ENCODE data around the gene RS1.

The RS1 gene

GRCh38 chrX:18668071-18668835 lies 3.7 kb downstream of the RS1 start:
- no peak for DNase-seq (ENCODE audit: low read depth, low spot score)

DNA sequence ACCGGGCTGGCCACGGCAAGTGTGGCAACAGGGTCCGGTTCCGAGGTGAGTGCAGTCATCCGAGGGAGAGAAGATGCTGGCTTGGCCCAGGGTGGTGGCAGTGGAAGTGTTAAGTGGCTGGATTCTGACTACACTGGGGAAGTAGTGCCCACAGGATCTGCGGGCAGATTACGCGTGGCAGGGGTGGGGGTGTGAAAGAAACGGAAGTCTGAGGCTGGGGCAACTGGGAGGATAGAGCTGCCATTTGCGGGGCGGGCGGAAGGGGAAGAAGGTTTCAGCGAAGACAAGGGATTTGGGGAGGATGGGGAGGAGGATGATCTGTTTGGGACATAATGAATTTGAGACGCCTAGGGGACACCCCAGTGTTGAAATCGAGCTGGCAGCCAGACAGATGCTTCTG lies 5.3 kb downstream of the RS1 start:
- no peak for DNase-seq (ENCODE audit: low read depth, low spot score)

DNA sequence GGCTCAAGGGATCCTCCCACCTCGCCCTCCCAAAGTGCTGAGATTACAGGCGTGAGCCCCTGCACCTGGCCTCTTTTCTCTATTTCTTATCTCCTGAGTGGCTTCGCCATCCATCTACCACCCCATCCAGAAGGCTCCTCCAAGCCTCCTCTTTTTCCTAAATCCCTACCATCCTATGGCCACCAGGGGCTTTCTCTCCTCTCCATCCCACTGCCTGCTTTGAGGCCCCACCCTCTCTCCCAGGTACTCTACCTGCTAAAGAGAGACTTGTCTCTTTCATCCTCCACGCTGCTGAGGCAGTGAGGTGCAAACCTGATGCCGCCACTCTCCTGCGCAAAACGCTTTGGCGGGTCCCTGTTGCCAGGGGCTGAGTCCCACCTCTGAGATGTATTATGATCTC lies 7.0 kb downstream of the RS1 start:
- no peak for DNase-seq (ENCODE audit: low read depth, low spot score)

- no peak for DNase-seq (ENCODE audit: low read depth, low spot score)
These were observed 10.6 kb downstream of the RS1 start for GRCh38 chrX:18661273-18661672.

DNA sequence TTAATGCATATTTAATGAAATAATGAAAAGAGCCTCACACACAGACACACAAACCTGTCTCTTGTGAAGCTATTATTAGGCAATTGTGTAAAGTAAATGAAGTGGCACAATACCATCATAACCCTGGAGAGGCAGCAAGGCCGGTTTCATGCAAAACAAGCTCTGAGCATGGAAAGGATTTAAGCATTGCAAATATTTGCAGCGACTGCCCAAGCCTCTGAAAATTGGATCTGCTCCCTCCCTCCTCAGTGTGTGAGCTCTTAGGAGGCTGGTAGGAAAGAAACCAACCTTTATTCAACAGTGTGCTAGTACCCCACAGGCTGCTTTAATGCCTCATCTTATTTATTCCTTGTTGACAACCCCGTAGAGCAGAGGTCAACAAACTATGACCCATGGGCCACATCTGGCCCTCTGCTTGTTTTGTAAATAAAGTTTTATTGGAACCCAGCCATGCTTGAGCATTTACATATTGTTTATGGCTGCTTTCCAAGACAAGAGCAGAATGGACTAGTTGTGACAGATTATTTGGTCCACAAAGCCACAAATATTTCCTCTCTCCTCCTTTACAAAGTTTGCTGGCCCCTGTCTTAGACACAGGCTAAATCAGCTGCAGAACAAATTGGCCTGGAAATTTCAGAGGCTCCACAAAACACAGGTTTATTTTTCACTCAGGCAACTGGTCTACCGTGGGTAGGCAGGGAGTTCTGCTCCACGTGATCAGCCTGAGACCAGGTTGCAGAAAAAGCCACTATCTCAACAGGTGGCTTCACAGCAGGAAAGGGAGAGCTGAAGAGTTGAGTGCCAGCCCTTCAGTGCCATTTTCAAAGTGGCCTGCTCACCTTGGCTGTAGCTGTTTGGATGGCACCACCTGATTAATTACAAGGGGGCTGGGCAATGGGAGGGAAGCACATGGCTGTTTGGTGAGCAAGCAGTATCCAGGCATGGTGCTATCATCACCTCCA lies 16.8 kb downstream of the RS1 start:
- no peak for DNase-seq (ENCODE audit: low read depth, low spot score)

- no peak for DNase-seq (ENCODE audit: low read depth, low spot score)
These were observed 19.3 kb downstream of the RS1 start for GRCh38 chrX:18652636-18653035.

DNA sequence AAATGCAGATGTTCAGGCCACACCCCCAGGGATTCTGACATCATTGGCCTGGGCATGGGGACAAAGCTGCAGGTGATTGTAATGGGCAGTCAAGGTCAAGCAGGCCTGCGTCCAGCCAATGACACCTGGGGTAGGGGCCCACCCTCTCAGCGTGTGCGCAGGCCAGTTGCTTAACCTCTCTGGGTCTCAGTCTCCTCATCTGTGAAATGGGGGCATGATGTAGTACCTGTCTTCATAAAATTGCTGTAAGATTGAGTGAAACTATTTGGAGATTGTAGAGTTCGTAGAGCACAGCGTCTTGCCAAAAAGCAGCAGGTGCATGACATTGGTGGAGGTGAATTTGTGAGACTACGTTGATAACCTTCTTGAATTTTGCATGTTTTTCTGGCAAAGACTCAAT lies 21.2 kb downstream of the RS1 start:
- DNase-seq (ENCODE audit: low read depth, low spot score): no peak

- no peak for DNase-seq (ENCODE audit: low read depth, low spot score)
These were observed 22.4 kb downstream of the RS1 start for GRCh38 chrX:18649498-18649951.

GRCh38 chrX:18647621-18648020 lies 24.3 kb downstream of the RS1 start:
- DNase-seq (ENCODE audit: low read depth, low spot score): no peak

DNA sequence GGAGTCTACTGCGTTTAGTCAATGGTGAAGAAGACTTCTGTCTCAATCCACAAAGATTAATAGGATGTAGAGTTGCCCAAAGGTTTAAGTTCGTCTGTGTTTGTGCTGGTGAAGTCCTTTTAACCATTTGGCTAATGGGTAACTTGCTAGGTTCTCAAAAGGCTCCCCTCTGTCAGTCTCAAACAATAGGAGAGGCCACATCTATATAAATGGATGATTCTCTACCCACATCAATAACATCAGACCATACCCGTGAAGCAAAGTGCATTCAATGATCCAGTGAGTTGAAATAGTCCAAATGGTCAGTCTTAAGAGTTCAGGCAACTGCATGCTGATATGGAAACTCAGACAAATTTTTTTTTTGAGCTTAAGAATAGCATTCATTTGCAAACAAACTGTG lies 28.1 kb downstream of the RS1 start:
- no peak for DNase-seq (ENCODE audit: low read depth, low spot score)

- no peak for DNase-seq (ENCODE audit: low read depth, low spot score)
These were observed 28.7 kb downstream of the RS1 start for GRCh38 chrX:18643243-18643642.

DNA sequence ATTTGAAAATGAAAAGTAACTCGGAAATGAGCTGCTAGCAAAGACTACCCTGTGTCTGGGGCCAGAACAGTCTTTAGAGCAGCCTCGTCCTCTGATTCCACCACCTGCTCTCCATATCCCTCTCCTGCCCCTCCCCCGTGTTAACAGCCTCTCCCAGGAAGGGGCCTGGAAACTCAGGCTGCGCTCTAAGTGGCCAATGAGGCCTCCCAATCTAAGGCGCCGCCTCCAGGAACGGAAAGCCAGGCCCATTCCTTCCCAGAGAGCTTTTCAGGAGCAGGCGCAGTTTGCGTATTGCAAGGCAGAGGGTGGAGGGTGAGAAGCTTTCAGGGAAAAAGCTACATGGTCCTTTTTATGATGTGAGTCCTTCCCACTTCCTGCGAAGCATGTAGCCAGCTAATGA lies 31.2 kb downstream of the RS1 start:
- DNase-seq (ENCODE audit: low read depth, low spot score): no peak

DNA sequence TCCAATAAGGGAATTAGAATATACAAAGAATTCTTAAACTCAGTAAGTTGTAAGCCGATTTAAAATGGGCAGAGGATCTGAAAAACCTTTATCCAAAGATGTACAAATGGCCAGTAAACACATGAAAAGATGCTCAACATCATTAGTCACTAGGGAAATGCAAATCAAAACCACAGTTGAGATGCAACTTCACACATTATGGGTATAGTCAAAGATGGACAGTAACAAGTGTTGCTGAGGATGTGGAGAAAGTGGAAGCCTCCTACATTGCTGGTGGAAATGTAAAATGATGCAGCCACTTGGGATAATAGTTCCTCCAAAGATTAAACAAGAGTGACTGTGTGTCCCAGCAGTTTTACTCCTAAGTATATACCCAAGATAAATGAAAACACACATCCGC lies 32.6 kb downstream of the RS1 start:
- DNase-seq (ENCODE audit: low read depth, low spot score): no peak

DNA sequence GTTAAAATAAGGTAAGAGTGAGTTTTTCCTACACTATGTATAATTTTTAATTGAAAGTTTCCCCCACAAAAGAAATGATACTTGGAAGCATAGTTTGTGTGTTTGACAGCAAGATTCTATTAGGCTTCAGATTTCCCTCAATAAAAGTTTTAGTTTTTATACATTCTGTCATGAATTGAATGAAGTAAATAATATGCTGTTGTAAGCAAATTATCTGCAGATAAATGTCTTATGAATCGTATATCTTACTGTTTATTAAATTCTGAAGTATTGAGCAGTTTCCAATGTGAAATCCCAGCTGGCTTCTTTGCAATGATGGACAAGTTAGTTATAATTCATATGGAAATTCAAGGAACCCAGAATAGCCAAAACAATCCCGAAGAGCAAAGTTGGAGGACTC lies 33.5 kb downstream of the RS1 start:
- DNase-seq (ENCODE audit: low read depth, low spot score): no peak

GRCh38 chrX:18630934-18631333 lies 41.0 kb downstream of the RS1 start:
- DNase-seq (ENCODE audit: low read depth, low spot score): no peak

DNA sequence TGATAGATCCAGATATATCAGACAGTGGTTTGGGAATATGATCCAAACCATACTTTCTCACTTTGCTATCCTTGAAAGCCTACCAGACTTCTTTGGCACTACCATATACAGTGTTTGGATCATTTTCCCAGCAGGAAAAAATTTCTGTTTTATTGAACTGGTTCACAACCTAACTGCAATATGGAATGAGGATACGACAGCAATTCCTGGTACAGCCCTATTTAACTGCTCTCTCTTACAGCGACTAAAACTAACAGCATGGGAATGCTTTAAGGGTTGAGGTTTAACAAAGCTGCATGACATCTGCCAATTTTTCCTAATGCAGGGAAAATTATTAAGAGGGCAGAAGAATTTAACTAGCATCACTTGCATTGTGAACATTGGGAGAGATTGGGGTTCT lies 47.3 kb downstream of the RS1 start:
- DNase-seq (ENCODE audit: low read depth, low spot score): no peak

- DNase-seq (ENCODE audit: low read depth, low spot score): no peak
These were observed 51.6 kb downstream of the RS1 start for GRCh38 chrX:18620349-18620748.

- no peak for DNase-seq (ENCODE audit: low read depth, low spot score)
These were observed 52.6 kb downstream of the RS1 start for GRCh38 chrX:18619288-18619687.

- no peak for DNase-seq (ENCODE audit: low read depth, low spot score)
These were observed 54.5 kb downstream of the RS1 start for GRCh38 chrX:18617407-18617750.

- DNase-seq (ENCODE audit: low read depth, low spot score): no peak
These were observed 55.1 kb downstream of the RS1 start for GRCh38 chrX:18616688-18617406.

GRCh38 chrX:18613930-18614639 lies 57.8 kb downstream of the RS1 start:
- DNase-seq (ENCODE audit: low read depth, low spot score): no peak

DNA sequence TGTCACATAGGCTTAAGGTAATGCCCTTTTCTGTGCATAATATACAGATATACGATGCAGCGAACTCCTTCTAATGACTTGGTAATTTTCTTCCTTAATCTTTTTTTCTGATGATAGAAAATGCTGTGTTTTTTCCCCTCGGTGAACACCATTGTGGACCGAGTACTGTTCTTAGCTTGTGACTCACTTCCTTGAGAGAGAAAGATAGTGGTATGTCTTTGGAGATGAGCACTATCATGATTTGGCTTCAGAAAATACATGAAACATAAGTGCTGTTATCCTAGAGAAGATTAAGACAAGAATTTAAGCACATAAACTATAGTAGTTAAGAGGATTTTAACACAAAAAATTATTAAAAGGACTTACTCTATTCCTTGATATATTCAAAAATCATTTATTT lies 63.9 kb downstream of the RS1 start:
- DNase-seq (ENCODE audit: low read depth, low spot score): no peak
